HepG2 (cell line): Measurements from ENCODE around the gene PRAC1.

Experiments used
- ADNP ChIP-seq: sonication (generic); formaldehyde crosslinking; IDR thresholded peaks from 2 replicates; pipeline ENCODE4 v1.4.0; 2020; ENCODE audit warnings: missing genetic modification reagents
- DR1 ChIP-seq: sonication (generic); formaldehyde crosslinking; IDR thresholded peaks from 2 replicates; pipeline ENCODE4 v1.8.0; 2021; ENCODE audit warnings: mild to moderate bottlenecking, missing genetic modification reagents, inconsistent platforms
- EED ChIP-seq: sonication (generic); formaldehyde crosslinking; IDR thresholded peaks from 2 replicates; pipeline ENCODE4 v1.5.0; 2020; ENCODE audit warnings: mild to moderate bottlenecking, missing genetic modification reagents
- EZH2 ChIP-seq: conservative IDR thresholded peaks from 2 replicates; pipeline ENCODE4 v1.6.1; 2012; ENCODE audit warnings: mild to moderate bottlenecking, low read depth, low read length, moderate library complexity
- KLF15 ChIP-seq: sonication (generic); formaldehyde crosslinking; IDR thresholded peaks from 2 replicates; pipeline ENCODE4 v1.8.1; 2023; ENCODE audit warnings: borderline replicate concordance, mild to moderate bottlenecking, inconsistent platforms, missing genetic modification reagents, mixed read lengths
- NFRKB ChIP-seq: fragments of 450-650 bp; IDR thresholded peaks from 2 replicates; pipeline ENCODE4 v1.6.1; 2017
- SRF ChIP-seq: IDR thresholded peaks from 2 replicates; pipeline ENCODE4 v1.6.1; 2011; ENCODE audit warnings: mild to moderate bottlenecking, low read depth, low read length, moderate library complexity
- STAT5B ChIP-seq: sonication (generic); formaldehyde crosslinking; IDR thresholded peaks from 2 replicates; pipeline ENCODE4 v1.4.0; 2020; ENCODE audit warnings: missing genetic modification reagents
- ZNF24 ChIP-seq: fragments of 450-650 bp; IDR thresholded peaks from 2 replicates; pipeline ENCODE4 v1.6.1; 2017; ENCODE audit warnings: antibody characterized with exemption, mild to moderate bottlenecking
- TF ChIP-seq, protein P1 (sequence below): sonication (generic); formaldehyde crosslinking; IDR thresholded peaks from 2 replicates; pipeline ENCODE4 v1.5.0; 2020; ENCODE audit warnings: mild to moderate bottlenecking, missing genetic modification reagents, moderate library complexity
- TF ChIP-seq, protein P2 (sequence below): sonication (generic); formaldehyde crosslinking; IDR thresholded peaks from 2 replicates; pipeline ENCODE4 v1.8.1; 2022; ENCODE audit warnings: mild to moderate bottlenecking, missing genetic modification reagents
- TF ChIP-seq, protein P3 (sequence below): sonication (generic); formaldehyde crosslinking; IDR thresholded peaks from 2 replicates; pipeline ENCODE4 v1.8.1; 2022; ENCODE audit warnings: low read depth, mild to moderate bottlenecking, missing genetic modification reagents
- TF ChIP-seq, protein P4 (sequence below): sonication (generic); formaldehyde crosslinking; IDR thresholded peaks from 2 replicates; pipeline ENCODE4 v1.4.0; 2020; ENCODE audit warnings: missing genetic modification reagents

DNA sequence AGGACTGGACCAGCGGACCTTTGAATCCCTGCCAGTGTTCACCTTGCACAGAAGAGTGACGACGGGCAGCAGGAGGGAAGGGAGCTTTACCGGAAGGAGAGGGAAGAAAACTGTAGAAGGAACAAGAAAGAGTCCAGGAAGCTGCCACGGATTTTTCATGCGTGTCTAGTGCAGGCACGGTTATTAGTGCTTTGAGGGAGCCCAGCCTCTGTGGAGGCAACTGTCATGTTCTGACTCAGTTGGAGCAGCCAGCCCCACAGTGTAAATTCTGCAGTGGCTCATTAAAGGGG is 12.7 kb upstream of the PRAC1 start:
- TF ChIP-seq, protein P1, sequence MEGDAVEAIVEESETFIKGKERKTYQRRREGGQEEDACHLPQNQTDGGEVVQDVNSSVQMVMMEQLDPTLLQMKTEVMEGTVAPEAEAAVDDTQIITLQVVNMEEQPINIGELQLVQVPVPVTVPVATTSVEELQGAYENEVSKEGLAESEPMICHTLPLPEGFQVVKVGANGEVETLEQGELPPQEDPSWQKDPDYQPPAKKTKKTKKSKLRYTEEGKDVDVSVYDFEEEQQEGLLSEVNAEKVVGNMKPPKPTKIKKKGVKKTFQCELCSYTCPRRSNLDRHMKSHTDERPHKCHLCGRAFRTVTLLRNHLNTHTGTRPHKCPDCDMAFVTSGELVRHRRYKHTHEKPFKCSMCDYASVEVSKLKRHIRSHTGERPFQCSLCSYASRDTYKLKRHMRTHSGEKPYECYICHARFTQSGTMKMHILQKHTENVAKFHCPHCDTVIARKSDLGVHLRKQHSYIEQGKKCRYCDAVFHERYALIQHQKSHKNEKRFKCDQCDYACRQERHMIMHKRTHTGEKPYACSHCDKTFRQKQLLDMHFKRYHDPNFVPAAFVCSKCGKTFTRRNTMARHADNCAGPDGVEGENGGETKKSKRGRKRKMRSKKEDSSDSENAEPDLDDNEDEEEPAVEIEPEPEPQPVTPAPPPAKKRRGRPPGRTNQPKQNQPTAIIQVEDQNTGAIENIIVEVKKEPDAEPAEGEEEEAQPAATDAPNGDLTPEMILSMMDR (CRISPR knock-in tag): no peak
- TF ChIP-seq KLF15 (no peak), DR1 (no peak), NFRKB (no peak), ZNF24 (no peak), EZH2 (no peak), STAT5B (CRISPR knock-in tag) (no peak), EED (CRISPR knock-in tag) (no peak), SRF (no peak), ADNP (no peak)
- TF ChIP-seq, protein P2, sequence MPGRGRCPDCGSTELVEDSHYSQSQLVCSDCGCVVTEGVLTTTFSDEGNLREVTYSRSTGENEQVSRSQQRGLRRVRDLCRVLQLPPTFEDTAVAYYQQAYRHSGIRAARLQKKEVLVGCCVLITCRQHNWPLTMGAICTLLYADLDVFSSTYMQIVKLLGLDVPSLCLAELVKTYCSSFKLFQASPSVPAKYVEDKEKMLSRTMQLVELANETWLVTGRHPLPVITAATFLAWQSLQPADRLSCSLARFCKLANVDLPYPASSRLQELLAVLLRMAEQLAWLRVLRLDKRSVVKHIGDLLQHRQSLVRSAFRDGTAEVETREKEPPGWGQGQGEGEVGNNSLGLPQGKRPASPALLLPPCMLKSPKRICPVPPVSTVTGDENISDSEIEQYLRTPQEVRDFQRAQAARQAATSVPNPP (CRISPR knock-in tag): no peak
- TF ChIP-seq, protein P3, sequence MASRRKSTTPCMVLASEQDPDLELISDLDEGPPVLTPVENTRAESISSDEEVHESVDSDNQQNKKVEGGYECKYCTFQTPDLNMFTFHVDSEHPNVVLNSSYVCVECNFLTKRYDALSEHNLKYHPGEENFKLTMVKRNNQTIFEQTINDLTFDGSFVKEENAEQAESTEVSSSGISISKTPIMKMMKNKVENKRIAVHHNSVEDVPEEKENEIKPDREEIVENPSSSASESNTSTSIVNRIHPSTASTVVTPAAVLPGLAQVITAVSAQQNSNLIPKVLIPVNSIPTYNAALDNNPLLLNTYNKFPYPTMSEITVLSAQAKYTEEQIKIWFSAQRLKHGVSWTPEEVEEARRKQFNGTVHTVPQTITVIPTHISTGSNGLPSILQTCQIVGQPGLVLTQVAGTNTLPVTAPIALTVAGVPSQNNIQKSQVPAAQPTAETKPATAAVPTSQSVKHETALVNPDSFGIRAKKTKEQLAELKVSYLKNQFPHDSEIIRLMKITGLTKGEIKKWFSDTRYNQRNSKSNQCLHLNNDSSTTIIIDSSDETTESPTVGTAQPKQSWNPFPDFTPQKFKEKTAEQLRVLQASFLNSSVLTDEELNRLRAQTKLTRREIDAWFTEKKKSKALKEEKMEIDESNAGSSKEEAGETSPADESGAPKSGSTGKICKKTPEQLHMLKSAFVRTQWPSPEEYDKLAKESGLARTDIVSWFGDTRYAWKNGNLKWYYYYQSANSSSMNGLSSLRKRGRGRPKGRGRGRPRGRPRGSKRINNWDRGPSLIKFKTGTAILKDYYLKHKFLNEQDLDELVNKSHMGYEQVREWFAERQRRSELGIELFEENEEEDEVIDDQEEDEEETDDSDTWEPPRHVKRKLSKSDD (CRISPR knock-in tag): no peak
- TF ChIP-seq, protein P4, sequence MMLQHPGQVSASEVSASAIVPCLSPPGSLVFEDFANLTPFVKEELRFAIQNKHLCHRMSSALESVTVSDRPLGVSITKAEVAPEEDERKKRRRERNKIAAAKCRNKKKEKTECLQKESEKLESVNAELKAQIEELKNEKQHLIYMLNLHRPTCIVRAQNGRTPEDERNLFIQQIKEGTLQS: no peak
